IPS DF 6.9 (cell line): ENCODE data around the gene DHX35.

Source experiments
- DNase-seq: peaks from one replicate; pipeline ENCODE4 v3.0.0-alpha.2; 2013; ENCODE audit warnings: low read depth, low spot score
- H3K27ac ChIP-seq: one replicate; pipeline ENCODE4 v1.5.1; 2013; ENCODE audit warnings: low read length, control low read depth
- H3K27me3 ChIP-seq: 2 replicates; pipeline ENCODE4 v1.6.1; 2013; ENCODE audit warnings: mild to moderate bottlenecking, low read length; ENCODE audit not compliant: control insufficient read depth, insufficient read depth
- H3K36me3 ChIP-seq: 2 replicates; pipeline ENCODE4 v1.6.1; 2013; ENCODE audit warnings: low read length; ENCODE audit not compliant: control insufficient read depth, insufficient read depth
- H3K4me1 ChIP-seq: 2 replicates; pipeline ENCODE4 v1.6.1; 2013; ENCODE audit warnings: low read length; ENCODE audit not compliant: control insufficient read depth, insufficient read depth
- H3K4me3 ChIP-seq: 2 replicates; pipeline ENCODE4 v1.5.1; 2013; ENCODE audit warnings: mild to moderate bottlenecking, low read length
- H3K9me3 ChIP-seq: 2 replicates; pipeline ENCODE4 v1.6.1; 2013; ENCODE audit warnings: low read length, inconsistent platforms; ENCODE audit not compliant: control insufficient read depth, insufficient read depth
- WGBS: extraction: QIAGEN DNeasy Blood & Tissue Kit; methylation state at CpG from one replicate; pipeline ENCODE4 v1.1.7; 2013; ENCODE audit warnings: mixed read lengths, missing lambda C conversion rate; ENCODE audit not compliant: insufficient read length, insufficient coverage; 5-methylcytosine and 5-hydroxymethylcytosine counted together

Gene DHX35

DNA sequence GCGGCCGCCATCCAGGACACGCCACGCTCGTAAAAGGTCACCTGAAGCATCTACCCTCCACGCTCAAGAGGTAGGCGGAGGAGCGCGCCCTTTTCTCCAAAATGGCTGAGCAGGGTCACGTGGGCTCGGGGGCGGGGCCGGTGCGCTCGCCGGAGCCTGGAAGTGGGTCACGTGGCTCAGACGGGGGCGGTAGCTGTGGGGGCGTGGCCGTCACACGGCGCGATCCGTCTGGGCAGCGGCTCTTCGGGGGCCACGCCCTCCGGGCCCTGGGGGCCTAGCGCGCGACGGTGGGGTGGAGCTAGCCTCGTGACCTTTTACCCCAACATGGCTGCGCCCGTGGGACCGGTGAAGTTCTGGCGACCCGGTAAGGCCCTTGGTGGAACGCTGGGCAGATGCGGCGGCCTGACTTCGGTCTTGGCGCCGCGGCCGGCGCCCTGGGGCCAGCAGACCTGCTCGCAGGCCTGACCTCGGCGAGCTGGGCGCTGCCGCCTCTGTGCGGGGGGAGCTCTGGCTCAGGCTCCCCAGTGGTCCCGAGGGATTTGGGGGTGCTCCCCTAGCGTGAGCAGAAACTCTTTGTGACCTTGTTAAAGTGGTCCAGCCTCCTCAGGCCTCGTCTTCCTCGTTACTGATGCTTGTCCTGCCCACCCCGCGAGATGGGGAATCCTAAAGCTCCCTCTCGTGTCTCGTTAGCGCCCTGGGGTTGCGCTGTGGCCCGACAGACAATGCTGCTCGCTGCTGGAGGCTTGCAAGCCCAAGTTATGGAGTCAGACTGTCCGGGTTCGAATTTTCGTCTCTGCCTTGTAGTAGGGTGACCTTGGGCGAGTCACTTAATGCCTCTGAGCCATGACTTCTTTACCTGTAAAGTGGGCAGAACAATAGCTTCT lies at the start of gene DHX35:
DHX35 (plus strand) TSS at position 301 of the 884 bp plus-strand sequence; CDS start at position 325, 24 bp downstream.
- H3K27ac ChIP-seq: no peak within 1 kb of the TSS
- peak within 1 kb of the TSS; percentile 90 for H3K4me3 ChIP-seq
- WGBS: no CpG with 5 or more reads among the region's 70 CpGs
- no peaks in the 10 kb centered on the region for H3K36me3 ChIP-seq
- no peaks in the 10 kb centered on the region for H3K9me3 ChIP-seq
- no peaks in the 10 kb centered on the region for H3K4me1 ChIP-seq
- DNase-seq: peak; percentile 97
- no peaks in the 10 kb centered on the region for H3K27me3 ChIP-seq

GRCh38 chr20:38915355-38915754 lies 46.8 kb upstream of the DHX35 start:
- Histone ChIP-seq H3K27ac (no peak overlapping the region), H3K27me3 (no peaks in the 10 kb centered on the region), H3K36me3 (no peaks in the 10 kb centered on the region), H3K9me3 (no peaks in the 10 kb centered on the region), H3K4me1 (no peaks in the 10 kb centered on the region), H3K4me3 (no peak overlapping the region)
- WGBS: no CpG with 5 or more reads among the region's 7 CpGs
- no peak for DNase-seq

- no CpG with 5 or more reads among the region's 4 CpGs for WGBS
- no peaks in the 10 kb centered on the region for H3K9me3 ChIP-seq
- H3K36me3 ChIP-seq: no peaks in the 10 kb centered on the region
- no peaks in the 10 kb centered on the region for H3K27me3 ChIP-seq
- no peak overlapping the region for H3K4me3 ChIP-seq
- H3K27ac ChIP-seq: no peak overlapping the region
- DNase-seq: no peak
- H3K4me1 ChIP-seq: no peaks in the 10 kb centered on the region
Observed at GRCh38 chr20:38917657-38918056, 44.5 kb upstream of the DHX35 start.

GRCh38 chr20:38918172-38918571 lies 44.0 kb upstream of the DHX35 start:
- DNase-seq: no peak
- no peaks in the 10 kb centered on the region for H3K36me3 ChIP-seq

GRCh38 chr20:38919683-38920082 lies 42.5 kb upstream of the DHX35 start:
- no CpG with 5 or more reads among the region's 7 CpGs for WGBS
- H3K27ac ChIP-seq: no peak overlapping the region
- H3K9me3 ChIP-seq: no peaks in the 10 kb centered on the region
- H3K36me3 ChIP-seq: no peaks in the 10 kb centered on the region
- H3K4me3 ChIP-seq: no peak overlapping the region
- H3K4me1 ChIP-seq: no peaks in the 10 kb centered on the region
- DNase-seq: no peak
- H3K27me3 ChIP-seq: no peaks in the 10 kb centered on the region

More at GRCh38 chr20:38918172-38918571, 44.0 kb upstream of the DHX35 start:
- H3K9me3 ChIP-seq: no peaks in the 10 kb centered on the region
- H3K4me3 ChIP-seq: no peak overlapping the region
- H3K27ac ChIP-seq: no peak overlapping the region
- WGBS: no CpG with 5 or more reads among the region's 19 CpGs
- no peaks in the 10 kb centered on the region for H3K27me3 ChIP-seq
- no peaks in the 10 kb centered on the region for H3K4me1 ChIP-seq

DNA sequence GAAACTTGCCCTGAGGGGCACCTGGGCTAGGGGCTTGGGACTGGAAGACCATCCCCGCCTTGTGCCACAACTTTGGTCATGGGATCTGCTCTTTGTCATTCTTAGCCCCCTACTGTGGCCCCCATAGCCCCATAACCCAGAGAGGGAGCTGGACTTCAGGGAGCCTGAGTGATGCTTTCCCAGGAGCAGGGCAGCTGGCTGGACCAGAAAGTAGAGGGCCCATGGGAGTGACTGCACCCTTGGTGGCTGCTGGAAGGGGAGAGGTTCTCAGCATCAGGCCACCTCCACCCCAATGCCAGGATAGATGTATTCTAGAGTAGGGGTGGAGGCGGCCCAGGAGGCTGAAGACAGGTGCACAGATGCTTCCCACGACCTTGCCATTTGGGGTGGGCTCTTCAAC lies 41.7 kb upstream of the DHX35 start:
- H3K27ac ChIP-seq: no peak overlapping the region
- H3K4me1 ChIP-seq: no peaks in the 10 kb centered on the region
- no peak for DNase-seq
- H3K36me3 ChIP-seq: no peaks in the 10 kb centered on the region
- no peaks in the 10 kb centered on the region for H3K27me3 ChIP-seq
- whole genome bisulfite sequencing: no CpG with 5 or more reads among the region's 3 CpGs
- no peak overlapping the region for H3K4me3 ChIP-seq
- no peaks in the 10 kb centered on the region for H3K9me3 ChIP-seq

DNA sequence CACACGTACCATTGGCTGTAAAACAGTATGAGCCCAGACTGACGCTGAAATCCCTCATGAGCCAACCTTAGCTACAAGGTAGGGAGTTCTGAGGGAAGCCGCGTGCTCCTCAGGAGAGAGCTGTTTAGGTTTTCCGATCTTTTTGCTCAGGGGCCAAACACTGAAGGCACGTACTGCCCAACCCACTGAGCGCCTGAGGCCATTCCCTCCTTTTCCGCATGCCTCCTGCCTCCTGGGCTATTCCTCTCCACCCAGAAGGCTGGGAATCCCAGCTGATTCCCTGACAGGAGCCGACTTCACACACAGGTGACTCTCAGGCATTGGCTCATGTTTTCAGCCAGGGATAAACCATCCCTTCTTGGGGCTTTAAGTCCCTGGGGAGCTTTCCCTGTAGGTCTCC lies 41.3 kb upstream of the DHX35 start:
- H3K9me3 ChIP-seq: no peaks in the 10 kb centered on the region
- H3K27me3 ChIP-seq: no peaks in the 10 kb centered on the region
- no peak for DNase-seq
- no CpG with 5 or more reads among the region's 9 CpGs for WGBS
- H3K4me3 ChIP-seq: no peak overlapping the region
- H3K4me1 ChIP-seq: no peaks in the 10 kb centered on the region
- H3K36me3 ChIP-seq: no peaks in the 10 kb centered on the region
- H3K27ac ChIP-seq: no peak overlapping the region

GRCh38 chr20:38924718-38925117 lies 37.4 kb upstream of the DHX35 start:
- WGBS: no CpG with 5 or more reads among the region's 2 CpGs

DNA sequence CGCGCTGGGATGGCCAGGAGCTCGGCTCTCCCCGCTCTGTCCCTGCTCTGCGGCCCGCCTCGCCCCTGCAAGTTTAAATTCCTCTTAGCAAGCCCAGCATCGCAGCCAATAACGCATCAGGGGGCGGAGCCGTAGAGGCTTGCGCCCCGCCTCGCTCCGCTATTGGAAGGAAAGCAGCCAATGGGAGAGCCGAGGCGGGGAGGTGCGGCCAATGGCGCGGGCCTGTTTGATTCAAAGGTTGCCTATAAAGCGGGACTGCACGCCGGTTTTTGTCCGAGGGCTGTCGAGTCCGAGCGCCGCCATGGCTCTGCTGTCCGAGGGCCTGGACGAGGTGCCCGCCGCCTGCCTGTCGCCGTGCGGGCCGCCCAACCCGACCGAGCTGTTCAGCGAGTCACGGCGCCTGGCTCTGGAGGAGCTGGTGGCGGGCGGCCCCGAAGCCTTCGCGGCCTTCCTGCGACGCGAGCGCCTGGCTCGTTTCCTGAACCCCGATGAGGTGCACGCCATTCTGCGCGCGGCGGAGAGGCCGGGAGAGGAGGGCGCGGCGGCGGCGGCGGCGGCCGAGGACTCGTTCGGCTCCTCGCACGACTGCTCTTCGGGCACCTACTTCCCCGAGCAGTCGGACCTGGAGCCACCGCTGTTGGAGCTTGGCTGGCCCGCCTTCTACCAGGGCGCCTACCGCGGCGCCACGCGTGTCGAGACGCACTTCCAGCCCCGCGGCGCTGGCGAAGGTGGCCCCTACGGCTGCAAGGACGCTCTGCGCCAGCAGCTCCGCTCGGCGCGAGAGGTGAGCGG lies 35.8 kb upstream of the DHX35 start, which contains the start of gene FAM83D:
FAM83D (plus strand) TSS at position 276 of the 792 bp plus-strand sequence; CDS start at position 302, 26 bp downstream.
- WGBS: no CpG with 5 or more reads among the region's 95 CpGs
- H3K27ac ChIP-seq: no peak within 1 kb of the TSS

More at GRCh38 chr20:38924718-38925117, 37.4 kb upstream of the DHX35 start:
- H3K27me3 ChIP-seq: no peaks in the 10 kb centered on the region
- H3K4me1 ChIP-seq: peaks cover 3% of the 10 kb centered on the region
- H3K9me3 ChIP-seq: no peaks in the 10 kb centered on the region
- DNase-seq: no peak
- no peak overlapping the region for H3K27ac ChIP-seq
- H3K4me3 ChIP-seq: no peak overlapping the region
- no peaks in the 10 kb centered on the region for H3K36me3 ChIP-seq

GRCh38 chr20:38926934-38927616 lies 35.1 kb upstream of the DHX35 start:
- no CpG with 5 or more reads among the region's 27 CpGs for WGBS

More for the DNA sequence above, 35.8 kb upstream of the DHX35 start, which contains the start of gene FAM83D:
- peak; percentile 94 for DNase-seq
- Histone ChIP-seq H3K4me1 (peaks cover 3% of the 10 kb centered on the region), H3K4me3 (peak within 1 kb of the TSS; percentile 89), H3K27me3 (no peaks in the 10 kb centered on the region), H3K9me3 (no peaks in the 10 kb centered on the region), H3K36me3 (0 out of 2 replicates have a peak, but pooled peaks cover 2% of the 10 kb centered on the region)

More at GRCh38 chr20:38926934-38927616, 35.1 kb upstream of the DHX35 start:
- Histone ChIP-seq H3K4me3 (peak overlapping the region; percentile 89), H3K36me3 (0 out of 2 replicates have a peak, but pooled peaks cover 2% of the 10 kb centered on the region), H3K27ac (no peak overlapping the region), H3K27me3 (no peaks in the 10 kb centered on the region), H3K4me1 (peaks cover 3% of the 10 kb centered on the region), H3K9me3 (no peaks in the 10 kb centered on the region)
- DNase-seq: no peak
